Epithelial cell of alveolus of lung (primary cell): ENCODE data around the gene CMTM4. TPM values are rescaled to one million over a fixed set of nuclear protein-coding genes. Genes with fewer than 3 reads are reported as not detected.

Source experiments
- total RNA-seq: library from RNA; depleted of rRNA; stranded (reverse); fragments of >200 nt; gene quantifications from 2 replicates; pipeline ENCODE4 v1.2.1, GENCODE V29; 2015

Gene CMTM4
- 15.0 and 19.4 TPM in 2 replicates for total RNA-seq

GRCh38 chr16:66696669-66697630 is at the start of gene CMTM4:
TSS of gene CMTM4 (minus strand) at chr16:66696743. CDS start at chr16:66696525, 218 bp downstream.

GRCh38 chr16:66604376-66605176 is 92.0 kb downstream of the CMTM4 start, which contains the start of gene CMTM3:
TSS of gene CMTM3 (plus strand) at chr16:66604704. CDS start at chr16:66604806, 102 bp downstream.

GRCh38 chr16:66578651-66579531 is 117.7 kb downstream of the CMTM4 start, which contains the start of gene CMTM2:
TSS of gene CMTM2 (plus strand) at chr16:66579463. CDS start at chr16:66579608, 145 bp downstream.

GRCh38 chr16:66566051-66566901 is 130.3 kb downstream of the CMTM4 start, which contains the start of gene CMTM1:
TSS of gene CMTM1 (plus strand) at chr16:66566439. CDS start at chr16:66566514, 75 bp downstream.

Other genes starting within 250 kb of the CMTM4 start
- gene TK2, start 146.6 kb downstream of the CMTM4 start, total RNA-seq, result 22.5 and 25.3 TPM in 2 replicates
- 34.7 and 63.6 TPM in 2 replicates for gene CKLF, start 144.2 kb downstream of the CMTM4 start, total RNA-seq
- 1.1 and 3.4 TPM in 2 replicates for gene CMTM1, start 130.3 kb downstream of the CMTM4 start, total RNA-seq
- not detected in 2 replicates for gene CMTM2, start 117.3 kb downstream of the CMTM4 start, total RNA-seq
- 60.4 and 80.2 TPM in 2 replicates for gene CMTM3, start 92.0 kb downstream of the CMTM4 start, total RNA-seq
- gene DYNC1LI2, start 54.9 kb upstream of the CMTM4 start, total RNA-seq, result 50.6 and 75.2 TPM in 2 replicates
- gene TERB1, start 104.8 kb upstream of the CMTM4 start, total RNA-seq, result not detected in 2 replicates
- gene NAE1, start 134.2 kb upstream of the CMTM4 start, total RNA-seq, result 45.8 and 58.7 TPM in 2 replicates
- not detected in 2 replicates for gene CA7, start 147.7 kb upstream of the CMTM4 start, total RNA-seq
- gene PDP2, start 183.8 kb upstream of the CMTM4 start, total RNA-seq, result 6.6 and 45.2 TPM in 2 replicates
- gene CDH16, start 222.1 kb upstream of the CMTM4 start, total RNA-seq, result not detected in 2 replicates
- gene RRAD, start 228.8 kb upstream of the CMTM4 start, total RNA-seq, result 3.8 and 7.5 TPM in 2 replicates
- 129 and 149 TPM in 2 replicates for gene CIAO2B, start 237.7 kb upstream of the CMTM4 start, total RNA-seq
- gene CES2, start 238.8 kb upstream of the CMTM4 start, total RNA-seq, result 19.0 and 22.8 TPM in 2 replicates